Stimulated activated naive B cell treated with anti-CD40 and anti-IgM and Interleukin-4, amounts not matched to agents 10 μg/mL and 1 μg/mL and 100 μg/mL, for 72 hours (primary cell): ENCODE results near the gene ARVCF.
A peak's percentile ranks its signal among the peaks of the same experiment; 100 is the strongest.

Experiments
- ATAC-seq, 2 donors: fragments of 150-1000 bp; cut with Tn5 transposase; replicated peaks; 2 replicates each; pipeline ENCODE4 v1.10.0; 2021; ENCODE audit warnings: moderate library complexity in 1 of 2
- DNase-seq: peaks from one replicate; pipeline ENCODE4 v3.0.0; 2021
- H3K27ac Mint-ChIP-seq: one replicate; pipeline ENCODE4 v1.8.0; 2022; ENCODE audit warnings: mild to moderate bottlenecking, mixed read lengths
- H3K27me3 Mint-ChIP-seq, 2 donors: one replicate each; pipeline ENCODE4 v1.8.0; 2022; ENCODE audit warnings: mixed read lengths in 2 of 2
- H3K36me3 Mint-ChIP-seq, 2 donors: one replicate each; pipeline ENCODE4 v1.8.0; 2022; ENCODE audit warnings: mixed read lengths in 2 of 2, mild to moderate bottlenecking in 1 of 2
- H3K4me1 Mint-ChIP-seq, 2 donors: one replicate each; pipeline ENCODE4 v1.8.0; 2022; ENCODE audit warnings: mixed read lengths in 2 of 2, mild to moderate bottlenecking in 1 of 2
- H3K4me3 Mint-ChIP-seq, 2 donors: one replicate each; pipeline ENCODE4 v1.8.0; 2022; ENCODE audit warnings: mild to moderate bottlenecking in 2 of 2, mixed read lengths in 2 of 2, moderate library complexity in 1 of 2
- H3K9me3 Mint-ChIP-seq, 2 donors: one replicate each; pipeline ENCODE4 v1.8.0; 2022; ENCODE audit warnings: mixed read lengths in 2 of 2, mild to moderate bottlenecking in 1 of 2

Gene ARVCF

DNA sequence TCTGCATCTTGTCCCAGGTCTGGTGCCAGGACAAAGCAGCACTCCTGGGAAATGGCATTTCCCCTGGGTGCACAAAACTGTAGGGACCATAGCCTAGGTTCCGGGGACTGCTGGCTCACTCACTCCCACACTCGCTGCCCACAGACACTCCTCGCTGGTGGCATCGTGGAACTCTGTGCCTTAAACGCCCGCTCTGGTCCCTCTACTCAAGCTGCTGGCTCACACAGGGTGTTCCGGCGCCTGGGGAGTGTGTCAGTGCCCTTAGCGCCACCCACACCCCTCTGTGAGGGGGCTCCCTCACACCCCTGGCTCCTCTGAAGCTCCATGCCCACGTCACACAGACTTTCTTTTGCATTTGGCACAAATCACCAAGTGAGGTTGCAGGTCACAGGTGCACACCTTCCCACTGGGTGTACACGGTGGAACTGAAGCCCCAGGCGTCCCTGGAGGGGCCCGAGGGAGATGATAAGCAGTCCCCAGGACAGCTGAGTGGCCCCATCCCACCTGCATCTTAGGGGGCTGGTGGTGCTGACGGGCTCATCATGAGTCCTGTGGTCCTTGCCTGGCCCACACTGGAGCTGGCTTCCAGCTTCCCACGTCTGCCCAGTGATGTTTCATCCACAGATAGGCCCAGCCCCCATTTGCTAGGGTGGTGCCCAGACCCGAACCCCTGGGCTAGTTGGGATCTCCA is 40.2 kb upstream of the ARVCF start:
- Mint-ChIP-seq H3K27ac (no peak overlapping the region), H3K36me3 (peaks cover 42 to 66% of the 10 kb centered on the region in 2 donors), H3K27me3 (no peaks in the 10 kb centered on the region), H3K4me1 (peaks cover 5% of the 10 kb centered on the region in 2 donors), H3K4me3 (no peak overlapping the region), H3K9me3 (no peaks in the 10 kb centered on the region)
- ATAC-seq = no peak
- no peak for DNase-seq

DNA sequence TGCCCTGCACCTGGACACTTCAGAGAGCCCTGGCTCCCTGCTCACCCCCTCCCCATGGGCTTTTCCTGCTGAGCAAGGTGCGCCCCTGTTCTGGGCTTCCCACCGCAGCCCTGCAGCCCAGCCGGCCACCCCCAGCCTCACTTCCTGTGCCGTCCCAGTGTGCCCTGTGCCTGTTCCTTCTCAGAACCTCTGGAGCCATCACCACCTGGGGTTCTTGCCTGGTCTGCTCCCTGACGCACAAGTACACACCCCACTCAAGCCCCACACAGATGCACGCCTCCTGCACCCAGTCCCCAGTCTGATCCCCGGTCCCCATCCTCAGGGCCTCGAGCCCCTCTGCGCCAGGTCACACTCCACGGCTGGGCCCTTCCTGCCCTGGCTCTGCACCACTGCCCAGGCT is 39.5 kb upstream of the ARVCF start:
- Mint-ChIP-seq H3K36me3 (peaks cover 39 to 60% of the 10 kb centered on the region in 2 donors), H3K27ac (no peak overlapping the region), H3K4me1 (peaks cover 5% of the 10 kb centered on the region in 2 donors), H3K4me3 (no peak overlapping the region), H3K9me3 (no peaks in the 10 kb centered on the region), H3K27me3 (no peaks in the 10 kb centered on the region)
- DNase-seq = no peak
- no peak for ATAC-seq

GRCh38 chr22:20055654-20056053 is 39.0 kb upstream of the ARVCF start:
- no peak overlapping the region for H3K4me3 Mint-ChIP-seq
- no peaks in the 10 kb centered on the region for H3K27me3 Mint-ChIP-seq
- H3K9me3 Mint-ChIP-seq = no peaks in the 10 kb centered on the region
- peaks cover 5% of the 10 kb centered on the region in 2 donors for H3K4me1 Mint-ChIP-seq
- no peak for DNase-seq
- H3K36me3 Mint-ChIP-seq = peaks cover 38 to 58% of the 10 kb centered on the region in 2 donors
- no peak overlapping the region for H3K27ac Mint-ChIP-seq
- no peak for ATAC-seq

- Mint-ChIP-seq H3K27me3 (no peaks in the 10 kb centered on the region), H3K36me3 (peaks cover 38 to 58% of the 10 kb centered on the region in 2 donors), H3K4me3 (no peak overlapping the region), H3K27ac (no peak overlapping the region), H3K9me3 (no peaks in the 10 kb centered on the region), H3K4me1 (peaks cover 5% of the 10 kb centered on the region in 2 donors)
- ATAC-seq = no peak
- DNase-seq = no peak
Measured at GRCh38 chr22:20055144-20055543, 38.5 kb upstream of the ARVCF start.

DNA sequence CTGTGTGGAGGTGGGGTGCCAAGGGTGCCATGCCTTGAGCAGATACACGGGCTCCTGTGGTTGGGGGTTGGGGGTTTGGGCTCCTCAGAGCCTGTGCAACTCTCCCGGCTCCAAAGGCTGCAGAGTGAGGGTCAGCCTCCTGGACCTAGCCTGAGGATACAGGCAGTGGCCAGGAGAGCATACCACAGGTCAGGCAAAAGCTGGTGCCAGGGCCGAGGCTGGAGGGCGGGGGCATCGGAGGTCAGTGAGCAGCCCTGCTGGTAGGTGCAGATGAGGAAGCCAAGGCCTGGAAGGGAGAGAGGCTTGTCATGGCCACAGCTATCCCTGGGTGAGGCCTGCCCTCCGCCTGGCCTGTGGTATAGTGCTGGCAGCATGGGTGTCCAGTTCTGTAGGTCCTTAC is 37.9 kb upstream of the ARVCF start:
- ATAC-seq = no peak
- H3K27ac Mint-ChIP-seq = no peak overlapping the region

DNA sequence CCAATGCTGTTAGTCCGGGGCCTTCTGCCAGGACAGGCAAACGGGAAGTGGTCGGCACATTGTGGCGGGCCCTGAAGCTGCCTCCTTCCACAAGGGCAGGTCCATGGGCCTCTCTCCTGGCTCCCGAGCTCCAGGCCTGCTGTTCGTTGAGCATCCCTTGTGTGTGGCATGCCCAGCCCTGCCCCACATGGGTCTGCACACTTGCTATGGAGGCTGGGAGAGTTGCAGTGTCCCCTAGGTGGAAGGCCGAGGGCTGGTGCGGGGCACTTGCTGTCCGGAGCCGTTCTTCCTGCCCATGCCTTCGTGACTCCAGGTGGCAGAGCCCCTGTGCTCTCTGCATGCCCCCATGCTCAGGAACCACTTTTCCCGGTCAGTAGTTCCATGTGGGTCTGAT is 37.4 kb upstream of the ARVCF start:
- peaks cover 44 to 60% of the 10 kb centered on the region in 2 donors for H3K36me3 Mint-ChIP-seq
- DNase-seq (no peak), ATAC-seq (no peak)
- H3K4me3 Mint-ChIP-seq = no peak overlapping the region
- H3K27ac Mint-ChIP-seq = no peak overlapping the region
- peaks cover 5% of the 10 kb centered on the region in 2 donors for H3K4me1 Mint-ChIP-seq
- H3K9me3 Mint-ChIP-seq = peaks cover 0 to 2% of the 10 kb centered on the region in 2 donors
- no peaks in the 10 kb centered on the region for H3K27me3 Mint-ChIP-seq

More for the DNA sequence above, 37.9 kb upstream of the ARVCF start:
- DNase-seq = no peak
- peaks cover 41 to 61% of the 10 kb centered on the region in 2 donors for H3K36me3 Mint-ChIP-seq
- no peaks in the 10 kb centered on the region for H3K27me3 Mint-ChIP-seq
- H3K4me3 Mint-ChIP-seq = no peak overlapping the region
- peaks cover 5% of the 10 kb centered on the region in 2 donors for H3K4me1 Mint-ChIP-seq
- H3K9me3 Mint-ChIP-seq = no peaks in the 10 kb centered on the region

DNA sequence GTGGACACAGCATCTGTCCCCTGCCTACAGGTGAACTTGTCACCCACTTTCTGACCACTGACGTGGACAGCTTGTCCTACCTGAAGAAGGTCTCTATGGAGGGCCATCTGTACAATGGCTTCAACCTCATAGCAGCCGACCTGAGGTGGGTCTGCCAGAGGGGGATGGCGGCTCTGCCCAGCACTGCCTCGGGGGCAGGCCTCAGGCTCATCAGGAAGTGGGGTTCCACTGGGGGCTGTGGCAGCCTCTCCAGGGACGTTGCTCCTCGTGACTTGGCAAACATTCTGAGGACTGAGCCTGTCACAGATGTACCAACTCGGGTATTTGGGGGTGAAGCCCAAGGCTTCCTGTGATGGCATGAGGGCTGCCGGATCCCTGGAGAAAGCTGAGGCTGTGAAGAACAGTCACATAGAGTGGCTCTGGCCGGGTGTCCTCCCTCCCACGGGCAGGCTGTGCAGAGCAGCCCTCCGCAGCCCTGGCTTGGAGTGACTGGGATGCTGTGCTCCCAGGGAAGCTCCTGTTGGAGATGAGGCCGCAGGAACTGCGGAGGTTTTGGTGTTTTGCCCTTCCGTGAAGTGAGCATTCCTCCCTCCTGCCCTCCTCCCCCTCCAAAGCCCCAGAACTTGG is 36.9 kb upstream of the ARVCF start:
- H3K27ac Mint-ChIP-seq = no peak overlapping the region
- H3K4me3 Mint-ChIP-seq = no peak overlapping the region
- ATAC-seq = no peak
- H3K9me3 Mint-ChIP-seq = peaks cover 0 to 2% of the 10 kb centered on the region in 2 donors
- no peaks in the 10 kb centered on the region for H3K27me3 Mint-ChIP-seq
- no peak for DNase-seq
- H3K36me3 Mint-ChIP-seq = peaks cover 48 to 60% of the 10 kb centered on the region in 2 donors
- H3K4me1 Mint-ChIP-seq = peaks cover 2 to 5% of the 10 kb centered on the region in 2 donors

- Mint-ChIP-seq H3K27ac (peak overlapping the region; percentile 11), H3K27me3 (no peaks in the 10 kb centered on the region), H3K36me3 (peaks cover 53 to 61% of the 10 kb centered on the region in 2 donors), H3K9me3 (peaks cover 0 to 2% of the 10 kb centered on the region in 2 donors), H3K4me1 (peaks cover 2 to 5% of the 10 kb centered on the region in 2 donors), H3K4me3 (no peak overlapping the region)
- DNase-seq (no peak), ATAC-seq (no peak)
Measured at GRCh38 chr22:20052309-20053259, 36.0 kb upstream of the ARVCF start.

DNA sequence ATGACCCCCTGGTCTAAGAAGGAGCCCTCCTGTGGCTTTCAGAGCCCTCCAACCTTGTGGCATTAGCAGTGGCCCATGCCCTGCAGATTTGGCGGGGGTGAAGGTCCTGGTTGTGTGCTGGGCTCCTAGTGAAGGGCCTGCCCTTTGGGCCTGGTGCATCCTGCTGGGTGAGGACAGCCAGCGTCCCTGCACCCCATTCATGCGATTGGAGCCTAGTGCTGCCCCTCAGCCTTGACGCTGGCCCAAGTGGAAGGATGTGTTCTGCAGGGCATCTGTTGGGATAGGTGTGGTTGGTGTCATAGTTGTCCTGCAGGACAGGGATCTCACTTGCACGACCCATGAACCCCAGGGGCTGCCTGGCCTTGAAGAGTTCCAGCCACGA is 35.3 kb upstream of the ARVCF start:
- H3K27ac Mint-ChIP-seq = peak overlapping the region; percentile 11
- peaks cover 58 to 64% of the 10 kb centered on the region in 2 donors for H3K36me3 Mint-ChIP-seq
- peaks cover 0 to 2% of the 10 kb centered on the region in 2 donors for H3K9me3 Mint-ChIP-seq
- H3K4me3 Mint-ChIP-seq = no peak overlapping the region
- DNase-seq (no peak), ATAC-seq (no peak)
- no peaks in the 10 kb centered on the region for H3K27me3 Mint-ChIP-seq
- peaks cover 2 to 5% of the 10 kb centered on the region in 2 donors for H3K4me1 Mint-ChIP-seq

GRCh38 chr22:20046730-20047129 is 30.1 kb upstream of the ARVCF start:
- ATAC-seq (no peak), DNase-seq (no peak)
- no peak overlapping the region for H3K4me3 Mint-ChIP-seq
- H3K9me3 Mint-ChIP-seq = peaks cover 0 to 3% of the 10 kb centered on the region in 2 donors
- peaks cover 47 to 54% of the 10 kb centered on the region in 2 donors for H3K36me3 Mint-ChIP-seq
- no peak overlapping the region for H3K27ac Mint-ChIP-seq
- H3K4me1 Mint-ChIP-seq = peaks cover 4 to 10% of the 10 kb centered on the region in 2 donors
- no peaks in the 10 kb centered on the region for H3K27me3 Mint-ChIP-seq

GRCh38 chr22:20044495-20045151 is 28.0 kb upstream of the ARVCF start:
- DNase-seq (no peak), ATAC-seq (no peak)
- no peak overlapping the region for H3K4me3 Mint-ChIP-seq
- peaks cover 55 to 56% of the 10 kb centered on the region in 2 donors for H3K36me3 Mint-ChIP-seq
- H3K4me1 Mint-ChIP-seq = peaks cover 4 to 10% of the 10 kb centered on the region in 2 donors
- H3K9me3 Mint-ChIP-seq = peaks cover 0 to 3% of the 10 kb centered on the region in 2 donors
- H3K27ac Mint-ChIP-seq = no peak overlapping the region
- H3K27me3 Mint-ChIP-seq = no peaks in the 10 kb centered on the region

DNA sequence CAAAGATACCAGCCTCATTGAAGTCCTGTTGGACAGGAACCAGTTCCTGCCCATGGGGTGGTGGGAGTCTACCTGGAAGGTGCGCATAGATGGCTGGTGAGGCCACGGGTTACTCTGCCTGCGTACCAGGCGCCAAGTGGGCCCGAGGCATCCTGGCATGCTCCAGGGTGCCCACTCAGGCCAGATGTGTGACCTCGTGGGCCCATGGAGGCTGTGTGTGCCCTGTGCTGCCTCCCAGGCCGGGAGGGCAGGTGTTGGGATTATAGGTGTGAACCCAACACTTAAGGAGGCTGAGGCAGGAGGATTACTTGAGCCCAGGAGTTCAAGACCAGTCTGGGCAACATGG is 27.3 kb upstream of the ARVCF start:
- DNase-seq = no peak
- H3K4me3 Mint-ChIP-seq = no peak overlapping the region
- no peak for ATAC-seq
- H3K27me3 Mint-ChIP-seq = no peaks in the 10 kb centered on the region
- H3K4me1 Mint-ChIP-seq = peaks cover 4 to 10% of the 10 kb centered on the region in 2 donors
- H3K27ac Mint-ChIP-seq = no peak overlapping the region
- H3K36me3 Mint-ChIP-seq = peaks cover 52 to 53% of the 10 kb centered on the region in 2 donors
- peaks cover 0 to 1% of the 10 kb centered on the region in 2 donors for H3K9me3 Mint-ChIP-seq

DNA sequence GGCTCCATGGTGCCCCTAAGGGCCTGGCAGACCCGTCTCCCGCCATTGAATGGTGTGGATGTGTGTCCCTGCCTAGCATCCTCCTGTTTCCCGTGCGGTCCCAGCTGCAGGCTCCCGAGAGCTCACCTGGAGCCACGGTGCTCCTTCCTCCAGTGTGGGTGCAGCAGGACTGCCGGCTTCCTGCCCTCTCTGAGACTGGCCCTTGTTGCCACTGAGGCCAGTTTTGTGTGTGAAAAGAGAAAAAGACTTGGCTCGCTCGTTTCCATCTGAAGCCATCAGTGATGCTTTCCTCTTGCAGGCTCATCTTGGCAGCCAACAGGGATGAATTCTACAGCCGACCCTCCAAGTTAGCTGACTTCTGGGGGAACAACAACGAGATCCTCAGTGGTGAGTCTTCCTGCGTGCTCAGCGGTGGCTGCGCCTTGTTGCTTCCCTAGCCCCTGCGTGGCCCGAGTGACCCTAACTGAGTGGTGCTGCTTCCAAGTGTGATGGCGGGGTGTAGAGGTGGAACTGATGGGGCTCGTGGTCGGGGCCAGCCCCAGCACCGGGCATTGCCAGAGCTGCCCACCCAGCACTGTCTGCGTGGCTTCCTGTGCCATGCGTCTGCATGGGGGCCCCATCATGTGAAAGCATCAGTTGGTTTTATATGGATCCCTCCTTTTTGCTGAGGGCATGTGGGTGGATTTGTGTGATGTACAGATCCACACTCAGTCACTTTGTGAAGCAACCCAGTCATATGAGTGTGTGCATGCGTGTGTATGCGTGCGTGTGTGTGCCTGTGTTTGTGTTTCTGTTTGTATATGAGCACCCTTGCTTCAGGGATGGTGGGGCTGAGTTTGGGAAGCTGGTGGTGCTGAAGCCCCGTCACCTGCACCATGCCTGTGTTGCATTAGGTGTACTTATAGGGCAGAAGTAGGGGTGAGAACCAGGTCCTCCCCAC is 26.7 kb upstream of the ARVCF start:
- Mint-ChIP-seq H3K9me3 (peaks cover 0 to 1% of the 10 kb centered on the region in 2 donors), H3K36me3 (peaks cover 48% of the 10 kb centered on the region in 2 donors), H3K27me3 (no peaks in the 10 kb centered on the region), H3K4me1 (peaks cover 4 to 10% of the 10 kb centered on the region in 2 donors), H3K4me3 (no peak overlapping the region), H3K27ac (peak overlapping the region; percentile 37)
- ATAC-seq = no peak
- no peak for DNase-seq
